Endothelial cell of umbilical vein (primary cell): Measurements from ENCODE around the gene SNCAIP. TPM values are rescaled to one million over a fixed set of nuclear protein-coding genes. Genes with fewer than 3 reads are reported as not detected.

Source experiments
- BruUV-seq: library from RNA; stranded (reverse); fragments of 400-500 nt; replicated peaks from 2 replicates; lab custom pipeline; 2021; lab: Mats Ljungman, UMichigan
- CTCF ChIA-PET: fragments of 300-600, 350-600 bp; sonication (Branson Sonifier 250); formaldehyde crosslinking; loops from one replicate; lab custom pipeline; 2021; ENCODE audit warnings: antibody characterized with exemption, inconsistent platforms; lab: Charles Lee
- POLR2A ChIA-PET: fragments of 300-600, 350-600 bp; sonication (Branson Sonifier 250); formaldehyde crosslinking; loops from one replicate; lab custom pipeline; 2021; ENCODE audit warnings: antibody characterized with exemption, inconsistent platforms; lab: Charles Lee
- DNase-seq: peaks from one replicate; pipeline ENCODE4 v3.0.0-alpha.2; 2011; ENCODE audit warnings: low read depth, low spot score
- FAIRE-seq: peaks from 2 replicates; lab custom pipeline; 2011; peaks lifted over from hg19 to GRCh38; lab: Jason Lieb, UNC
- H2AFZ ChIP-seq: 2 replicates; pipeline ENCODE4 v1.6.0; 2012; ENCODE audit warnings: low read depth, low read length, control low read depth, inconsistent platforms
- H3K27ac ChIP-seq: 2 replicates; pipeline ENCODE4 v1.5.1; 2011; ENCODE audit warnings: low read depth, mild to moderate bottlenecking, control low read depth, low read length, moderate library complexity; ENCODE audit not compliant: insufficient read depth
- H3K27me3 ChIP-seq, 2 experiments: 2 replicates each; pipeline versions ENCODE4 v1.6.0 to v1.6.1; 2011; ENCODE audit warnings: low read length in 2 of 2, mixed read lengths in 1 of 2; ENCODE audit not compliant: control insufficient read depth in 2 of 2, insufficient read depth in 2 of 2
- H3K36me3 ChIP-seq, 2 experiments: 2 replicates in 1 of 2; 3 replicates in 1 of 2; pipeline ENCODE4 v1.5.1; 2011; ENCODE audit warnings: low read length in 2 of 2, mild to moderate bottlenecking in 1 of 2, moderate library complexity in 1 of 2; ENCODE audit not compliant: control insufficient read depth in 2 of 2, insufficient read depth in 2 of 2; ENCODE audit errors: extremely low read depth in 1 of 2
- H3K4me1 ChIP-seq: 3 replicates; pipeline ENCODE4 v1.5.1; 2011; ENCODE audit warnings: mild to moderate bottlenecking, low read length; ENCODE audit not compliant: control insufficient read depth, insufficient read depth; ENCODE audit errors: extremely low read depth
- H3K4me2 ChIP-seq: 2 replicates; pipeline ENCODE4 v1.6.1; 2011; ENCODE audit warnings: low read length, control low read depth, mixed read lengths; ENCODE audit not compliant: insufficient read depth
- H3K4me3 ChIP-seq, 3 experiments: fragments of 200-600 bp in 1 of 3; sonication (generic), shearing (Covaris generic) in 1 of 3; replicated peaks in 1 of 3; 2 replicates each; pipeline ENCODE4 v1.5.1; 2011 to 2016; ENCODE audit warnings: control low read depth in 3 of 3, low read length in 3 of 3, mild to moderate bottlenecking in 2 of 3, inconsistent platforms in 1 of 3, low read depth in 1 of 3, moderate library complexity in 1 of 3; ENCODE audit not compliant: insufficient read depth in 1 of 3
- H3K79me2 ChIP-seq: 2 replicates; pipeline ENCODE4 v1.6.0; 2012; ENCODE audit warnings: low read length, inconsistent platforms; ENCODE audit not compliant: control insufficient read depth, insufficient read depth
- H3K9ac ChIP-seq: replicated peaks from 2 replicates; pipeline ENCODE3; 2011; ENCODE audit warnings: low read length, control low read depth; ENCODE audit not compliant: insufficient read depth; ENCODE audit errors: extremely low read depth
- H3K9me1 ChIP-seq: replicated peaks from 3 replicates; pipeline ENCODE4 v1.6.0; 2011; ENCODE audit warnings: mild to moderate bottlenecking, low read length; ENCODE audit not compliant: control insufficient read depth, insufficient read depth; ENCODE audit errors: extremely low read depth
- H3K9me3 ChIP-seq: replicated peaks from 2 replicates; pipeline ENCODE4 v1.5.1; 2012; ENCODE audit warnings: low read length, inconsistent platforms; ENCODE audit not compliant: control insufficient read depth, insufficient read depth
- H4K20me1 ChIP-seq: replicated peaks from 2 replicates; pipeline ENCODE3; 2011; ENCODE audit warnings: mild to moderate bottlenecking, low read length; ENCODE audit not compliant: control insufficient read depth, insufficient read depth; ENCODE audit errors: extremely low read depth
- CTCF ChIP-seq, 2 donors: IDR thresholded peaks; 1 replicate in 1 of 2; 2 replicates in 1 of 2; pipeline ENCODE4 v1.5.1; 2011; ENCODE audit warnings: low read length in 2 of 2, mild to moderate bottlenecking in 2 of 2, moderate library complexity in 2 of 2, control low read depth in 1 of 2, inconsistent platforms in 1 of 2, low read depth in 1 of 2; ENCODE audit not compliant: insufficient read depth in 1 of 2; ENCODE audit errors: extremely low read depth in 1 of 2
- EZH2 ChIP-seq: IDR thresholded peaks from 2 replicates; pipeline ENCODE4 v1.6.1; 2012; ENCODE audit warnings: borderline replicate concordance, low read depth, mild to moderate bottlenecking, moderate library complexity, low read length, inconsistent platforms; ENCODE audit not compliant: severe bottlenecking
- FOS ChIP-seq: IDR thresholded peaks from 2 replicates; pipeline ENCODE4 v1.6.1; 2011; ENCODE audit warnings: mild to moderate bottlenecking, low read length, moderate library complexity, borderline replicate concordance; ENCODE audit not compliant: insufficient read depth
- GATA2 ChIP-seq: IDR thresholded peaks from 2 replicates; pipeline ENCODE4 v1.7.0; 2011; ENCODE audit warnings: low read depth, mild to moderate bottlenecking, moderate library complexity, mixed read lengths, low read length; ENCODE audit not compliant: insufficient read length, insufficient read depth
- JUN ChIP-seq: IDR thresholded peaks from 2 replicates; pipeline ENCODE4 v1.6.1; 2011; ENCODE audit warnings: borderline replicate concordance, low read depth; ENCODE audit not compliant: insufficient read length, insufficient read depth
- MAX ChIP-seq: IDR thresholded peaks from 2 replicates; pipeline ENCODE4 v1.6.1; 2011; ENCODE audit not compliant: insufficient read depth, insufficient read length
- MYC ChIP-seq: IDR thresholded peaks from one replicate; pipeline ENCODE4 v1.6.1; 2011; ENCODE audit warnings: mild to moderate bottlenecking, low read depth, low read length
- POLR2A ChIP-seq: IDR thresholded peaks from 2 replicates; pipeline ENCODE4 v1.6.1; 2012; ENCODE audit warnings: low read depth, mild to moderate bottlenecking, control low read depth, low read length
- POLR2AphosphoS5 ChIP-seq: IDR thresholded peaks from 2 replicates; pipeline ENCODE4 v1.6.1; 2012; ENCODE audit warnings: low read depth, mild to moderate bottlenecking, control low read depth, low read length, moderate library complexity; ENCODE audit not compliant: insufficient read depth
- dilution Hi-C: fragments of 300-500 bp; cut with MboI; formaldehyde crosslinking; loops from one replicate; pipeline ENCODE4 v1.15.0; 2019; ENCODE audit warnings: low sequenced_read_pairs; ENCODE audit not compliant: extremely low pct_ligation_motif_present
- intact Hi-C: fragments of 100-400 bp; cut with micrococcal nuclease; formaldehyde crosslinking; loops from one replicate; pipeline ENCODE4 v1.10.0; 2022
- polyA plus RNA-seq, 4 experiments: library from polyadenylated mRNA; depleted of rRNA in 3 of 4; stranded (reverse) in 3 of 4; unstranded in 1 of 4; fragments of >200 nt; gene quantifications; 2 replicates each; pipeline versions ENCODE4 v1.2.1 to v1.2.3, GENCODE V29; 2011 to 2012; ENCODE audit warnings: missing spikeins in 1 of 4
- total RNA-seq: library from RNA; stranded (reverse); gene quantifications from 2 replicates; pipeline ENCODE4 v1.2.3, GENCODE V29; 2021

The SNCAIP gene
- total and polyA plus RNA-seq, 2 donors (not counting 3 experiments of a cell fraction or from before 2014, with no cell fraction given): 13.1 to 42.0 TPM

GRCh38 chr5:122300374-122300773, 11.7 kb upstream of the SNCAIP start:
- no peaks in the 10 kb centered on the region for H4K20me1 ChIP-seq
- FAIRE-seq (no peak), DNase-seq (no peak)
- H3K27ac ChIP-seq: no peak overlapping the region
- peaks cover 0 to 2% of the 10 kb centered on the region in 2 experiments for H3K27me3 ChIP-seq
- dilution Hi-C loops: no loop called here
- intact Hi-C loops: no loop called here
- no peak overlapping the region for H3K9ac ChIP-seq
- TF ChIP-seq GATA2 (no peak), CTCF (IDR thresholded peaks at IDR 0.05; ENCODE audit: extremely low read depth in 1 of 2, insufficient read depth in 1 of 2, low read depth in 1 of 2, low read length in 2 of 2) (no peak), EZH2 (no peak), MYC (no peak), POLR2AphosphoS5 (no peak), MAX (no peak), JUN (no peak), FOS (no peak), POLR2A (no peak)
- H2AFZ ChIP-seq: no peak overlapping the region
- no TSS peak for BruUV-seq
- no peaks in the 10 kb centered on the region for H3K9me3 ChIP-seq
- no peaks in the 10 kb centered on the region for H3K4me1 ChIP-seq
- no peak overlapping the region for H3K4me3 ChIP-seq
- no peaks in the 10 kb centered on the region for H3K36me3 ChIP-seq
- no peaks in the 10 kb centered on the region for H3K79me2 ChIP-seq
- POLR2A ChIA-PET: no interaction called here
- no peaks in the 10 kb centered on the region for H3K9me1 ChIP-seq
- CTCF ChIA-PET: interaction anchor here (0.6 kb wide), 1 partner anchor 117 kb away, joined by 3 read pairs; no protein-coding TSS in a partner anchor
- no peak overlapping the region for H3K4me2 ChIP-seq
